GM23338 (cell line): Measurements from ENCODE around the gene AHDC1. TPM values are rescaled to one million over a fixed set of nuclear protein-coding genes. Genes with fewer than 3 reads are reported as not detected.

ENCODE experiments used
- ATAC-seq: fragments of 200-7000 bp; cut with Tn5 transposase; 3 replicates; pipeline ENCODE4 v1.9.1; 2020
- DNase-seq: peaks from one replicate; pipeline ENCODE4 v3.0.0-alpha.2; 2015; ENCODE audit warnings: low spot score
- H2AFZ ChIP-seq: fragments of 200-600 bp; sonication (generic); 2 replicates; pipeline ENCODE4 v1.8.0; 2016; ENCODE audit warnings: antibody characterized with exemption, mild to moderate bottlenecking, moderate library complexity
- H3F3A ChIP-seq: fragments of 200-600 bp; sonication (generic); replicated peaks from 2 replicates; pipeline ENCODE4 v1.8.0; 2017; ENCODE audit warnings: antibody characterized with exemption, mixed run types, low read depth
- H3K27ac ChIP-seq: fragments of 200-600 bp; sonication (generic); 2 replicates; pipeline ENCODE4 v1.6.1; 2016; ENCODE audit warnings: low read depth
- H3K27me3 ChIP-seq: fragments of 200-600 bp; sonication (generic); 2 replicates; pipeline ENCODE4 v1.8.0; 2016; ENCODE audit warnings: mild to moderate bottlenecking, mixed run types, moderate library complexity; ENCODE audit not compliant: insufficient read depth
- H3K36me3 ChIP-seq: fragments of 200-600 bp; sonication (generic); 2 replicates; pipeline ENCODE4 v1.8.0; 2016; ENCODE audit warnings: mild to moderate bottlenecking; ENCODE audit not compliant: insufficient read depth
- H3K4me1 ChIP-seq: fragments of 200-600 bp; sonication (generic); 2 replicates; pipeline ENCODE4 v1.8.0; 2016; ENCODE audit warnings: mild to moderate bottlenecking, moderate library complexity; ENCODE audit not compliant: insufficient read depth
- H3K4me2 ChIP-seq: fragments of 200-600 bp; sonication (generic); 2 replicates; pipeline ENCODE4 v1.7.1; 2017; ENCODE audit warnings: mixed run types
- H3K4me3 ChIP-seq: fragments of 200-600 bp; sonication (generic); 2 replicates; pipeline ENCODE4 v1.6.1; 2016; ENCODE audit warnings: mixed run types
- H3K79me2 ChIP-seq: fragments of 200-600 bp; sonication (generic); replicated peaks from 2 replicates; pipeline ENCODE4 v1.8.0; 2017; ENCODE audit warnings: mild to moderate bottlenecking; ENCODE audit not compliant: insufficient read depth
- H3K9me2 ChIP-seq: fragments of 200-600 bp; sonication (generic); 2 replicates; pipeline ENCODE4 v1.8.0; 2017; ENCODE audit not compliant: insufficient read depth
- H4K20me1 ChIP-seq: fragments of 200-600 bp; sonication (generic); replicated peaks from 2 replicates; pipeline ENCODE4 v1.8.0; 2017; ENCODE audit warnings: mild to moderate bottlenecking; ENCODE audit not compliant: insufficient read depth
- H3K27ac Mint-ChIP-seq: 2 replicates; pipeline ENCODE4 v1.8.0; 2020; ENCODE audit warnings: inconsistent platforms, mild to moderate bottlenecking, moderate library complexity, mixed read lengths
- H3K27me3 Mint-ChIP-seq: 3 replicates; pipeline ENCODE4 v1.8.0; 2022; ENCODE audit warnings: low read depth, mild to moderate bottlenecking, moderate library complexity, mixed read lengths, inconsistent platforms; ENCODE audit not compliant: insufficient read depth, poor library complexity
- H3K36me3 Mint-ChIP-seq: 3 replicates; pipeline ENCODE4 v1.8.0; 2021; ENCODE audit warnings: low read depth, mild to moderate bottlenecking, inconsistent platforms, moderate library complexity, mixed read lengths
- H3K4me1 Mint-ChIP-seq: 3 replicates; pipeline ENCODE4 v1.8.0; 2020; ENCODE audit warnings: mild to moderate bottlenecking, inconsistent platforms, mixed read lengths
- H3K4me3 Mint-ChIP-seq: 3 replicates; pipeline ENCODE4 v1.8.0; 2021; ENCODE audit warnings: moderate library complexity, mild to moderate bottlenecking, inconsistent platforms, mixed read lengths
- H3K9me3 Mint-ChIP-seq: 3 replicates; pipeline ENCODE4 v1.8.0; 2020; ENCODE audit warnings: moderate library complexity, mild to moderate bottlenecking, inconsistent platforms, mixed read lengths
- CREB1 ChIP-seq: fragments of 250-450 bp; sonication (Bioruptor Pico); IDR thresholded peaks from 2 replicates; pipeline ENCODE4 v1.5.0; 2020; ENCODE audit warnings: low read depth, mild to moderate bottlenecking, moderate library complexity
- EZH2 ChIP-seq: fragments of 200-600 bp; sonication (generic); IDR thresholded peaks from one replicate; pipeline ENCODE4 v1.8.0; 2017; ENCODE audit warnings: antibody characterized with exemption, mild to moderate bottlenecking, low read depth; ENCODE audit not compliant: unreplicated experiment
- EZH2phosphoT487 ChIP-seq: fragments of 200-600 bp; sonication (generic); IDR thresholded peaks from one replicate; pipeline ENCODE4 v1.8.1; 2018; ENCODE audit warnings: antibody characterized with exemption; ENCODE audit not compliant: unreplicated experiment
- JUNB ChIP-seq: IDR thresholded peaks from one replicate; pipeline ENCODE4 v1.6.1; 2016; ENCODE audit warnings: antibody characterized with exemption; ENCODE audit not compliant: unreplicated experiment
- NANOG ChIP-seq: IDR thresholded peaks from 2 replicates; pipeline ENCODE4 v1.6.1; 2016; ENCODE audit warnings: antibody characterized with exemption, borderline replicate concordance
- STAT1 ChIP-seq: IDR thresholded peaks from one replicate; pipeline ENCODE4 v1.6.1; 2016; ENCODE audit warnings: antibody characterized with exemption; ENCODE audit not compliant: unreplicated experiment
- ZNF331 ChIP-seq: fragments of 250-450 bp; sonication (Bioruptor Pico); IDR thresholded peaks from 2 replicates; pipeline ENCODE4 v1.5.0; 2020; ENCODE audit warnings: low read depth, mild to moderate bottlenecking, moderate library complexity
- polyA plus RNA-seq: library from polyadenylated mRNA; unstranded; fragments of >200 nt; fragmentation: Nextera tagmentation; extraction: Ambion mirVana; gene quantifications from 2 replicates; pipeline ENCODE4 v1.2.1, GENCODE V29; 2016
- total RNA-seq: library from RNA; depleted of rRNA; stranded (reverse); fragments of >200 nt; shearing (Covaris generic); gene quantifications from 2 replicates; pipeline ENCODE4 v1.2.3, GENCODE V29; 2014
- TF ChIP-seq, protein P1 (sequence below): IDR thresholded peaks from one replicate; pipeline ENCODE4 v1.6.1; 2018; ENCODE audit warnings: antibody characterized with exemption; ENCODE audit not compliant: unreplicated experiment
- TF ChIP-seq, protein P2 (sequence below): fragments of 250-450 bp; sonication (Bioruptor Pico); IDR thresholded peaks from 2 replicates; pipeline ENCODE4 v1.5.0; 2020; ENCODE audit warnings: mild to moderate bottlenecking, moderate library complexity
- TF ChIP-seq, protein P3 (sequence below), 2 experiments: fragments of 200-600 bp in 1 of 2; sonication (generic) in 1 of 2; conservative IDR thresholded peaks; 2 replicates each; pipeline versions ENCODE4 v1.5.1 to v1.6.1; 2016 to 2017; ENCODE audit warnings: antibody characterized with exemption in 2 of 2, low read depth in 2 of 2, mild to moderate bottlenecking in 2 of 2, moderate library complexity in 1 of 2

AHDC1 gene
- total and polyA plus RNA-seq, 2 experiments from 2014 or later: 8.3 to 22.2 TPM

DNA sequence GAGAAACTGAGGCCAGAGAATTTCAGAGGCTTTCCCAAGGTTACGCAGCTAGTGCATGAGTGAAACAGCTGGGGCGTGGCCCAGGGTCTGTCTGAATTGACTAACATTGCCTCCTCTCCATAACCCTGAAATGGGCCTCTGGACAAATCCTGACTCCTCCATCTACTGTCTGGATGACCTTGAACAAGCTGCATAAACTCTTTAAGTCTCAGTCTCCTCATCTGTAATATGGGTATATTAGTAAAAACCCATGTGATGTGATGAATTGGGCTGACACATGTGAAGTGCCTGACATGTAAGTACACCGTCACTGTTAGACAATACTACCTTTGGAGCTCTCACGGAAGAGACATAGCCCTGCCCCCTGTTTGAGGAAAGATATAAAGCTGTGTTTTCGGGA lies 43.4 kb upstream of the AHDC1 start (continued):
- TF ChIP-seq, protein P1, sequence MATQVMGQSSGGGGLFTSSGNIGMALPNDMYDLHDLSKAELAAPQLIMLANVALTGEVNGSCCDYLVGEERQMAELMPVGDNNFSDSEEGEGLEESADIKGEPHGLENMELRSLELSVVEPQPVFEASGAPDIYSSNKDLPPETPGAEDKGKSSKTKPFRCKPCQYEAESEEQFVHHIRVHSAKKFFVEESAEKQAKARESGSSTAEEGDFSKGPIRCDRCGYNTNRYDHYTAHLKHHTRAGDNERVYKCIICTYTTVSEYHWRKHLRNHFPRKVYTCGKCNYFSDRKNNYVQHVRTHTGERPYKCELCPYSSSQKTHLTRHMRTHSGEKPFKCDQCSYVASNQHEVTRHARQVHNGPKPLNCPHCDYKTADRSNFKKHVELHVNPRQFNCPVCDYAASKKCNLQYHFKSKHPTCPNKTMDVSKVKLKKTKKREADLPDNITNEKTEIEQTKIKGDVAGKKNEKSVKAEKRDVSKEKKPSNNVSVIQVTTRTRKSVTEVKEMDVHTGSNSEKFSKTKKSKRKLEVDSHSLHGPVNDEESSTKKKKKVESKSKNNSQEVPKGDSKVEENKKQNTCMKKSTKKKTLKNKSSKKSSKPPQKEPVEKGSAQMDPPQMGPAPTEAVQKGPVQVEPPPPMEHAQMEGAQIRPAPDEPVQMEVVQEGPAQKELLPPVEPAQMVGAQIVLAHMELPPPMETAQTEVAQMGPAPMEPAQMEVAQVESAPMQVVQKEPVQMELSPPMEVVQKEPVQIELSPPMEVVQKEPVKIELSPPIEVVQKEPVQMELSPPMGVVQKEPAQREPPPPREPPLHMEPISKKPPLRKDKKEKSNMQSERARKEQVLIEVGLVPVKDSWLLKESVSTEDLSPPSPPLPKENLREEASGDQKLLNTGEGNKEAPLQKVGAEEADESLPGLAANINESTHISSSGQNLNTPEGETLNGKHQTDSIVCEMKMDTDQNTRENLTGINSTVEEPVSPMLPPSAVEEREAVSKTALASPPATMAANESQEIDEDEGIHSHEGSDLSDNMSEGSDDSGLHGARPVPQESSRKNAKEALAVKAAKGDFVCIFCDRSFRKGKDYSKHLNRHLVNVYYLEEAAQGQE: no peak
- no peak for TF ChIP-seq STAT1

DNA sequence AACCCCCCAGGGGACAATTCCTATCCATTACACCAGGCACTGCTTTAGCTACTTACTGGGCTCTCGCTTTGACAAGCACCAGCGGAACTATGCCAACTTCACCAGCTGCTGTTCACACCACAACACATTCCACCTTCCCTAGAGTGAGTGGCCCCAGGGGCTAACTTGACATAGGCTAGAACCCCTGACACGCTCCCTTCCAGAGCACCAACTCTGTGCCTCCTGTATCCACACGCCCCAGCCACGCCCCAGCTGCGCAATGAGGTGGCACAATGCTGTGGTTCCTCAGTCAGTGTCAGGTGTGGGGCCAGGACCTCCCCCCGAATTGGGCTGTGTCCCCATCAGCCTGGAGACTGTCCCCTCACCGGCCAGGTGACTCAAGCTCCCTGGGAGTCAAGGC lies 42.7 kb upstream of the AHDC1 start:
- Histone ChIP-seq H2AFZ (no peak overlapping the region), H3K27me3 (no peaks in the 10 kb centered on the region), H3K79me2 (no peaks in the 10 kb centered on the region), H3K36me3 (no peaks in the 10 kb centered on the region), H3K4me1 (peaks cover 15% of the 10 kb centered on the region), H3K4me3 (no peak overlapping the region), H3F3A (peaks cover 9% of the 10 kb centered on the region; the same call in 1 of the 2 replicates), H4K20me1 (no peaks in the 10 kb centered on the region), H3K4me2 (no peak overlapping the region), H3K27ac (no peak overlapping the region), H3K9me2 (no peaks in the 10 kb centered on the region; the same call in 1 of the 2 replicates)
- no peak overlapping the region for H3K4me3 Mint-ChIP-seq
- DNase-seq: no peak
- no peaks in the 10 kb centered on the region; the same call in 2 of the 3 replicates for H3K9me3 Mint-ChIP-seq
- H3K27ac Mint-ChIP-seq: no peak overlapping the region
- no peaks in the 10 kb centered on the region for H3K36me3 Mint-ChIP-seq
- H3K4me1 Mint-ChIP-seq: peaks cover 25% of the 10 kb centered on the region
- peaks cover 6% of the 10 kb centered on the region for H3K27me3 Mint-ChIP-seq
- ATAC-seq: no peak
- TF ChIP-seq EZH2phosphoT487 (no peak), JUNB (no peak), NANOG (no peak), EZH2 (no peak), ZNF331 (no peak), CREB1 (CRISPR knock-in tag) (no peak), STAT1 (no peak)
- TF ChIP-seq, protein P2, sequence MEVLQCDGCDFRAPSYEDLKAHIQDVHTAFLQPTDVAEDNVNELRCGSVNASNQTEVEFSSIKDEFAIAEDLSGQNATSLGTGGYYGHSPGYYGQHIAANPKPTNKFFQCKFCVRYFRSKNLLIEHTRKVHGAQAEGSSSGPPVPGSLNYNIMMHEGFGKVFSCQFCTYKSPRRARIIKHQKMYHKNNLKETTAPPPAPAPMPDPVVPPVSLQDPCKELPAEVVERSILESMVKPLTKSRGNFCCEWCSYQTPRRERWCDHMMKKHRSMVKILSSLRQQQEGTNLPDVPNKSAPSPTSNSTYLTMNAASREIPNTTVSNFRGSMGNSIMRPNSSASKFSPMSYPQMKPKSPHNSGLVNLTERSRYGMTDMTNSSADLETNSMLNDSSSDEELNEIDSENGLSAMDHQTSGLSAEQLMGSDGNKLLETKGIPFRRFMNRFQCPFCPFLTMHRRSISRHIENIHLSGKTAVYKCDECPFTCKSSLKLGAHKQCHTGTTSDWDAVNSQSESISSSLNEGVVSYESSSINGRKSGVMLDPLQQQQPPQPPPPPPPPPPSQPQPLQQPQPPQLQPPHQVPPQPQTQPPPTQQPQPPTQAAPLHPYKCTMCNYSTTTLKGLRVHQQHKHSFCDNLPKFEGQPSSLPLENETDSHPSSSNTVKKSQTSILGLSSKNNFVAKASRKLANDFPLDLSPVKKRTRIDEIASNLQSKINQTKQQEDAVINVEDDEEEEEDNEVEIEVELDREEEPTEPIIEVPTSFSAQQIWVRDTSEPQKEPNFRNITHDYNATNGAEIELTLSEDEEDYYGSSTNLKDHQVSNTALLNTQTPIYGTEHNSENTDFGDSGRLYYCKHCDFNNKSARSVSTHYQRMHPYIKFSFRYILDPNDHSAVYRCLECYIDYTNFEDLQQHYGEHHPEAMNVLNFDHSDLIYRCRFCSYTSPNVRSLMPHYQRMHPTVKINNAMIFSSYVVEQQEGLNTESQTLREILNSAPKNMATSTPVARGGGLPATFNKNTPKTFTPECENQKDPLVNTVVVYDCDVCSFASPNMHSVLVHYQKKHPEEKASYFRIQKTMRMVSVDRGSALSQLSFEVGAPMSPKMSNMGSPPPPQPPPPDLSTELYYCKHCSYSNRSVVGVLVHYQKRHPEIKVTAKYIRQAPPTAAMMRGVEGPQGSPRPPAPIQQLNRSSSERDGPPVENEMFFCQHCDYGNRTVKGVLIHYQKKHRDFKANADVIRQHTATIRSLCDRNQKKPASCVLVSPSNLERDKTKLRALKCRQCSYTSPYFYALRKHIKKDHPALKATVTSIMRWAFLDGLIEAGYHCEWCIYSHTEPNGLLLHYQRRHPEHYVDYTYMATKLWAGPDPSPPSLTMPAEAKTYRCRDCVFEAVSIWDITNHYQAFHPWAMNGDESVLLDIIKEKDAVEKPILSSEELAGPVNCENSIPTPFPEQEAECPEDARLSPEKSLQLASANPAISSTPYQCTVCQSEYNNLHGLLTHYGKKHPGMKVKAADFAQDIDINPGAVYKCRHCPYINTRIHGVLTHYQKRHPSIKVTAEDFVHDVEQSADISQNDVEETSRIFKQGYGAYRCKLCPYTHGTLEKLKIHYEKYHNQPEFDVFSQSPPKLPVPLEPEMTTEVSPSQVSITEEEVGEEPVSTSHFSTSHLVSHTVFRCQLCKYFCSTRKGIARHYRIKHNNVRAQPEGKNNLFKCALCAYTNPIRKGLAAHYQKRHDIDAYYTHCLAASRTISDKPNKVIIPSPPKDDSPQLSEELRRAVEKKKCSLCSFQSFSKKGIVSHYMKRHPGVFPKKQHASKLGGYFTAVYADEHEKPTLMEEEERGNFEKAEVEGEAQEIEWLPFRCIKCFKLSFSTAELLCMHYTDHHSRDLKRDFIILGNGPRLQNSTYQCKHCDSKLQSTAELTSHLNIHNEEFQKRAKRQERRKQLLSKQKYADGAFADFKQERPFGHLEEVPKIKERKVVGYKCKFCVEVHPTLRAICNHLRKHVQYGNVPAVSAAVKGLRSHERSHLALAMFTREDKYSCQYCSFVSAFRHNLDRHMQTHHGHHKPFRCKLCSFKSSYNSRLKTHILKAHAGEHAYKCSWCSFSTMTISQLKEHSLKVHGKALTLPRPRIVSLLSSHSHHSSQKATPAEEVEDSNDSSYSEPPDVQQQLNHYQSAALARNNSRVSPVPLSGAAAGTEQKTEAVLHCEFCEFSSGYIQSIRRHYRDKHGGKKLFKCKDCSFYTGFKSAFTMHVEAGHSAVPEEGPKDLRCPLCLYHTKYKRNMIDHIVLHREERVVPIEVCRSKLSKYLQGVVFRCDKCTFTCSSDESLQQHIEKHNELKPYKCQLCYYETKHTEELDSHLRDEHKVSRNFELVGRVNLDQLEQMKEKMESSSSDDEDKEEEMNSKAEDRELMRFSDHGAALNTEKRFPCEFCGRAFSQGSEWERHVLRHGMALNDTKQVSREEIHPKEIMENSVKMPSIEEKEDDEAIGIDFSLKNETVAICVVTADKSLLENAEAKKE (CRISPR knock-in tag): no peak
- TF ChIP-seq, protein P3, sequence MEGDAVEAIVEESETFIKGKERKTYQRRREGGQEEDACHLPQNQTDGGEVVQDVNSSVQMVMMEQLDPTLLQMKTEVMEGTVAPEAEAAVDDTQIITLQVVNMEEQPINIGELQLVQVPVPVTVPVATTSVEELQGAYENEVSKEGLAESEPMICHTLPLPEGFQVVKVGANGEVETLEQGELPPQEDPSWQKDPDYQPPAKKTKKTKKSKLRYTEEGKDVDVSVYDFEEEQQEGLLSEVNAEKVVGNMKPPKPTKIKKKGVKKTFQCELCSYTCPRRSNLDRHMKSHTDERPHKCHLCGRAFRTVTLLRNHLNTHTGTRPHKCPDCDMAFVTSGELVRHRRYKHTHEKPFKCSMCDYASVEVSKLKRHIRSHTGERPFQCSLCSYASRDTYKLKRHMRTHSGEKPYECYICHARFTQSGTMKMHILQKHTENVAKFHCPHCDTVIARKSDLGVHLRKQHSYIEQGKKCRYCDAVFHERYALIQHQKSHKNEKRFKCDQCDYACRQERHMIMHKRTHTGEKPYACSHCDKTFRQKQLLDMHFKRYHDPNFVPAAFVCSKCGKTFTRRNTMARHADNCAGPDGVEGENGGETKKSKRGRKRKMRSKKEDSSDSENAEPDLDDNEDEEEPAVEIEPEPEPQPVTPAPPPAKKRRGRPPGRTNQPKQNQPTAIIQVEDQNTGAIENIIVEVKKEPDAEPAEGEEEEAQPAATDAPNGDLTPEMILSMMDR (conservative IDR thresholded peaks at IDR 0.05; ENCODE audit: low read depth in 2 of 2): no peak
- TF ChIP-seq, protein P1: no peak
